Smooth muscle cell (in vitro differentiated cells): Measurements from ENCODE around the gene GINS2. TPM values are rescaled to one million over a fixed set of nuclear protein-coding genes. Genes with fewer than 3 reads are reported as not detected.

Experiments
- DNase-seq: peaks from one replicate; lab custom pipeline; 2025; ENCODE audit not compliant: unreplicated experiment; lab: John Stamatoyannopoulos, UW
- H2AFZ ChIP-seq: fragments of 200-600 bp; sonication (generic); 2 replicates; pipeline ENCODE4 v1.6.0; 2016; ENCODE audit warnings: antibody characterized with exemption, low read depth, mild to moderate bottlenecking
- H3F3A ChIP-seq: fragments of 200-600 bp; sonication (generic); 2 replicates; pipeline ENCODE4 v1.6.0; 2017; ENCODE audit warnings: antibody characterized with exemption, low read depth
- H3K27ac ChIP-seq: fragments of 200-600 bp; sonication (generic); 2 replicates; pipeline ENCODE4 v1.5.1; 2016; ENCODE audit warnings: low read depth, mild to moderate bottlenecking
- H3K27me3 ChIP-seq: fragments of 200-600 bp; sonication (generic); 2 replicates; pipeline ENCODE4 v1.6.1; 2016; ENCODE audit warnings: low read depth, mild to moderate bottlenecking
- H3K36me3 ChIP-seq: fragments of 200-600 bp; sonication (generic); 2 replicates; pipeline ENCODE4 v1.5.1; 2016; ENCODE audit warnings: low read depth
- H3K4me1 ChIP-seq: fragments of 200-600 bp; sonication (generic); 2 replicates; pipeline ENCODE4 v1.5.1; 2016; ENCODE audit warnings: low read depth
- H3K4me2 ChIP-seq: fragments of 200-600 bp; sonication (generic); 2 replicates; pipeline ENCODE4 v1.6.0; 2016; ENCODE audit warnings: mild to moderate bottlenecking
- H3K4me3 ChIP-seq: fragments of 200-600 bp; sonication (generic); 2 replicates; pipeline ENCODE4 v1.5.1; 2016; ENCODE audit warnings: mild to moderate bottlenecking
- H3K79me2 ChIP-seq: fragments of 200-600 bp; sonication (generic); 2 replicates; pipeline ENCODE4 v1.6.0; 2016; ENCODE audit warnings: low read depth, mild to moderate bottlenecking
- H3K9ac ChIP-seq: fragments of 200-600 bp; sonication (generic); 2 replicates; pipeline ENCODE4 v1.6.0; 2016; ENCODE audit warnings: low read depth
- H3K9me3 ChIP-seq: fragments of 200-600 bp; sonication (generic); replicated peaks from 2 replicates; pipeline ENCODE4 v1.5.1; 2016; ENCODE audit warnings: low read depth
- H4K20me1 ChIP-seq: fragments of 200-600 bp; sonication (generic); 2 replicates; pipeline ENCODE4 v1.6.0; 2016; ENCODE audit warnings: low read depth
- CTCF ChIP-seq: fragments of 200-600 bp; sonication (generic); IDR thresholded peaks from 2 replicates; pipeline ENCODE4 v1.5.1; 2017; ENCODE audit warnings: borderline replicate concordance, mild to moderate bottlenecking, antibody characterized with exemption; ENCODE audit not compliant: insufficient read depth, poor library complexity, severe bottlenecking
- WGBS: methylation state at CpG from one replicate; pipeline ENCODE4 v1.1.7; 2016; ENCODE audit warnings: low lambda C conversion rate; 5-methylcytosine and 5-hydroxymethylcytosine counted together
- polyA plus RNA-seq: library from polyadenylated mRNA; unstranded; fragments of >200 nt; fragmentation: Nextera tagmentation; extraction: Ambion mirVana; gene quantifications from 2 replicates; pipeline ENCODE4 v1.2.1, GENCODE V29; 2016
- total RNA-seq: library from RNA; depleted of rRNA; stranded (reverse); fragments of >200 nt; gene quantifications from 2 replicates; pipeline ENCODE4 v1.2.3, GENCODE V29; 2014

The GINS2 gene
- total and polyA plus RNA-seq, 2 experiments from 2014 or later = 6.7 to 10.4 TPM

- peak overlapping the region; percentile 76 for H3K4me3 ChIP-seq
Measured at GRCh38 chr16:85689285-85689949, 663 bp upstream of the GINS2 start.

GRCh38 chr16:85687651-85688471, 893 bp downstream of the GINS2 start:
- Histone ChIP-seq H3K79me2 (no peaks in the 10 kb centered on the region), H4K20me1 (no peaks in the 10 kb centered on the region), H3K9me3 (no peaks in the 10 kb centered on the region), H3K4me3 (peak overlapping the region; percentile 76), H3F3A (no peaks in the 10 kb centered on the region), H3K4me1 (peaks cover 7% of the 10 kb centered on the region), H3K4me2 (peak overlapping the region; percentile 96), H2AFZ (peak overlapping the region; percentile 72), H3K27me3 (no peaks in the 10 kb centered on the region), H3K9ac (no peak overlapping the region), H3K27ac (no peak overlapping the region), H3K36me3 (no peaks in the 10 kb centered on the region)
- 86% methylated on average over 49 of the region's 49 CpGs for WGBS
- no peak for DNase-seq
- no peak for TF ChIP-seq CTCF

More at GRCh38 chr16:85689285-85689949, 663 bp upstream of the GINS2 start:
- Histone ChIP-seq H3K9ac (no peak overlapping the region), H4K20me1 (no peaks in the 10 kb centered on the region), H3K4me2 (peak overlapping the region; percentile 91), H3K9me3 (no peaks in the 10 kb centered on the region), H3K4me1 (peaks cover 7% of the 10 kb centered on the region), H3F3A (no peaks in the 10 kb centered on the region), H2AFZ (peak overlapping the region; percentile 65), H3K36me3 (no peaks in the 10 kb centered on the region), H3K27me3 (no peaks in the 10 kb centered on the region), H3K27ac (no peak overlapping the region), H3K79me2 (no peaks in the 10 kb centered on the region)
- no peak for TF ChIP-seq CTCF
- WGBS = 47% methylated on average over 27 of the region's 27 CpGs
- no peak for DNase-seq

GRCh38 chr16:85686912-85687591, 1.7 kb downstream of the GINS2 start:
- no peak overlapping the region for H3K27ac ChIP-seq

More at GRCh38 chr16:85686912-85687591, 1.7 kb downstream of the GINS2 start:
- Histone ChIP-seq H3F3A (no peaks in the 10 kb centered on the region), H3K4me1 (peaks cover 7% of the 10 kb centered on the region), H4K20me1 (no peaks in the 10 kb centered on the region), H3K4me3 (no peak overlapping the region), H3K36me3 (no peaks in the 10 kb centered on the region), H2AFZ (no peak overlapping the region), H3K4me2 (no peak overlapping the region), H3K27me3 (no peaks in the 10 kb centered on the region), H3K9me3 (no peaks in the 10 kb centered on the region), H3K79me2 (no peaks in the 10 kb centered on the region), H3K9ac (no peak overlapping the region)
- DNase-seq = no peak
- WGBS = 87% methylated on average over 15 of the region's 15 CpGs
- no peak for TF ChIP-seq CTCF
